HG03175 (cell line): ENCODE data around the gene G6PD.
"Not testable (repeated sequence)": the region's sequence is repeated elsewhere in the genome, so short reads cannot be mapped to it uniquely, and the experiment has no call there.

Experiments used
- ATAC-seq: cut with Tn5 transposase; IDR thresholded peaks from one replicate; pipeline ENCODE4 v1.9.1; 2021; ENCODE audit warnings: mild to moderate bottlenecking, moderate library complexity; ENCODE audit not compliant: unreplicated experiment

Gene G6PD

GRCh38 chrX:154515966-154516655 is 30.5 kb downstream of the G6PD start, which contains the start of gene FAM3A:
Gene FAM3A (minus strand): TSS chrX:154516232. CDS start chrX:154515772, 460 bp downstream.
- peak; percentile 93 for ATAC-seq

GRCh38 chrX:154515090-154515965 is 31.3 kb downstream of the G6PD start:
- ATAC-seq, result peak; percentile 3

GRCh38 chrX:154513716-154514115 is 32.9 kb downstream of the G6PD start:
- no peak for ATAC-seq

- ATAC-seq, result no peak
Observed at GRCh38 chrX:154512879-154513553, 33.6 kb downstream of the G6PD start.

- ATAC-seq, result no peak
Observed at GRCh38 chrX:154511761-154512160, 34.9 kb downstream of the G6PD start.

- ATAC-seq, result no peak
Observed at GRCh38 chrX:154509455-154509854, 37.2 kb downstream of the G6PD start.

GRCh38 chrX:154508384-154508745 is 38.3 kb downstream of the G6PD start:
- ATAC-seq, result no peak

- no peak for ATAC-seq
Observed at GRCh38 chrX:154507673-154508383, 38.8 kb downstream of the G6PD start.

- ATAC-seq, result no peak
Observed at GRCh38 chrX:154506483-154507332, 39.9 kb downstream of the G6PD start.

GRCh38 chrX:154505734-154506133 is 40.9 kb downstream of the G6PD start:
- no peak for ATAC-seq

GRCh38 chrX:154502989-154503388 is 43.7 kb downstream of the G6PD start:
- no peak for ATAC-seq

GRCh38 chrX:154502098-154502497 is 44.5 kb downstream of the G6PD start:
- no peak for ATAC-seq

GRCh38 chrX:154501423-154501822 is 45.2 kb downstream of the G6PD start:
- not testable (repeated sequence) for ATAC-seq

GRCh38 chrX:154496591-154497137 is 50.0 kb downstream of the G6PD start:
- not testable (repeated sequence) for ATAC-seq

GRCh38 chrX:154495472-154495922 is 51.1 kb downstream of the G6PD start:
- ATAC-seq, result no peak

GRCh38 chrX:154494715-154495114 is 51.9 kb downstream of the G6PD start:
- ATAC-seq, result no peak

- peak; percentile 83 for ATAC-seq
Observed at GRCh38 chrX:154490414-154491083, 56.1 kb downstream of the G6PD start, which contains the start of gene SLC10A3. Gene SLC10A3 (minus strand): TSS chrX:154490629. CDS start chrX:154488940, 1,689 bp downstream.

GRCh38 chrX:154490021-154490413 is 56.6 kb downstream of the G6PD start:
- peak; percentile 18 for ATAC-seq

GRCh38 chrX:154489182-154489581 is 57.5 kb downstream of the G6PD start:
- ATAC-seq, result no peak
